Activated CD8-positive, alpha-beta memory T cell treated with anti-CD3 and anti-CD28 coated beads for 1 hour (primary cell): ENCODE measurements around the gene DNM3.
"Not testable (repeated sequence)": the region's sequence is repeated elsewhere in the genome, so short reads cannot be mapped to it uniquely, and the experiment has no call there.

Experiments used
- DNase-seq, 2 donors: peaks; one replicate each; pipeline ENCODE4 v3.0.0-alpha.2; 2020; ENCODE audit warnings: low read depth in 1 of 2; ENCODE audit errors: extremely low read depth in 1 of 2

The DNM3 gene

DNA sequence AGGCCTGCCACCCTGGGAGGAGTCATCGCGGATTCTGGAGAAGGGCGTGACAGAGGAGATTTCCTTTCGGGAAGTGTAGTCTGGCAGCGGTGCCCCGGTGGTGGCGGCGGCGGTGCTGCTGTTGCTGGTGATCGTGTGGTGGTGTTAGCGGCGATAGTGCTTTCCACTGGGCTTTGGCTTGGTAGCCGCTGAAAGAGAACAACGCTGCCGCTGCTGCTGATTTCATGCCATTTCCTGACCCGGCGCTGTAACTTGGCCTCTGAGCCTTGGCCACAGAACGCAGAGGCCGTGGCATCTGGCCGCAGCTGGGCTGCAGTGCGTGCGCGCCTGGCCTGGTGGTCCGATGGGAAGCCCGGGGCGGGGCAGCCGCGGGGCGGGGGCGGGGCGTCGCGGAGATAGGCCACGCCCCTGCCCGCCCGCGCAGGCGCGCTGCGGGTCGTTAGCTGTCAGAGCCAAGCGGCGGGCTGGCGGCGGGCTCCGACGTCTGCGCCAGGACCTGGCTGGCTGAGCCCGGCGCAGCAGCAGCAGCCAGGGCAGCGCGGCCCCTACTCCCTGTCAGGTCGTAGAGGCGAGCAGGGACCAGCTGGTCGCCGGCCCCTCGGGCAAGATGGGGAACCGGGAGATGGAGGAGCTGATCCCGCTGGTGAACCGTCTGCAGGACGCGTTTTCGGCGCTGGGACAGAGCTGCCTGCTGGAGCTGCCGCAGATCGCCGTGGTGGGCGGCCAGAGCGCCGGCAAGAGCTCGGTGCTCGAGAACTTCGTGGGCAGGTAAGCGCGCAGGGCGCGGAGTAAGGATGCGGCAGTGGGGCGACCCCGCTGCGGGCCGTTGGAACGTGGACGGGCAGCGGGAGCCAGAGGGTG is at the start of gene DNM3:
TSS of gene DNM3 (plus strand) at position 449 of the 861 bp plus-strand sequence. CDS start at position 608, 159 bp downstream.
- peak; percentile 22 to 71 for DNase-seq

DNA sequence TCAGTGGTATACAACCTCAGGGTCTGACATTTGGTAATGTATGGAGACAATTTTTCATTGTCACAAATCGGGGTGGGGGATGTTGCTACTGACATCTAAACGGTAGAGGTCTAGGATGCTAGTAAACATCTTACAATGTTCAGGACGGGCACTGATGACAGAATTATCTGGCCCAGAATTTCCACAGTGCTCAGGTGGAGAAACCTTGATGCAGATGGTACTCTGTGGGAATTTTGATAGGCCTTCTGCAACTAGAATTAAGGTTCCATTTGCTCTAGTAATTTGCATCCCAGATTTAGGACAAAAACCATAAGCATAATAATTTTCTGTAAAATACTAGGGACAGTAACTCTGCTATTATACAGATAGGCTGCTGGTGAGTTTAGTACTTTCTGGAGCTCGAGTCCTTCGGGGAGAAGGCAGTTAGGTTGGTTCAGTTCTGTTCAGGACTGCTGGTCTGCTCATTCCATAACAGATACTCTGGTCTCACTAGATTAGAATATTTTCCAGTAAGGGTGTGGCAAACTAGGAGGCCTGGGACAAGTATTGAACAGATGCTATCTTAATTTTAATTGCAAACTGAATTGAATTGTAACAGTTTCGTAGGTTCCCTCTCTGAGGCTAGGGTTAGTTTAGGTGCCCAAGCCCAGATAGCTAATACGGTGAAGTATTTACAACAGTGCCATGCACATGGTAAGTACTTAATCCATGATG is 48.5 kb upstream of the DNM3 start:
- no peak for DNase-seq

DNA sequence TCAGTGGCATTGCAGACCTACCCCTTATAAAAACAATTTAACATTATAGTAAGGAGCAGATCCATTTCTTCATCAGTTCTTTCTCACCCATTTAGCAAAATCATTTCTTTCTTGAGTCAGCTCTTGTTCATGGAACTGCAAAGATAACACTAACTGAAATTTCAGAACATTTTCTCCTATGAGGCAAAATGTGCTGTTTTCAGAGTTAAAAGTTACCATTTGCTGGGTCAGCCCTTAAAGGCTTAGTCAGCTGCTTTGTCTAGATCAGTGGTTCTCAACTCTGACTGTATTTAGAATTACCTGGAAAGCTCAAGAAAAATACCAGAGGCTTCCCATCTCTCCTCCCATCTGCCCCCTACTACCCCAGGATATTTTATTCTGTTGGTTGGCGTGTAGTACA is 47.7 kb upstream of the DNM3 start:
- DNase-seq, result no peak

DNA sequence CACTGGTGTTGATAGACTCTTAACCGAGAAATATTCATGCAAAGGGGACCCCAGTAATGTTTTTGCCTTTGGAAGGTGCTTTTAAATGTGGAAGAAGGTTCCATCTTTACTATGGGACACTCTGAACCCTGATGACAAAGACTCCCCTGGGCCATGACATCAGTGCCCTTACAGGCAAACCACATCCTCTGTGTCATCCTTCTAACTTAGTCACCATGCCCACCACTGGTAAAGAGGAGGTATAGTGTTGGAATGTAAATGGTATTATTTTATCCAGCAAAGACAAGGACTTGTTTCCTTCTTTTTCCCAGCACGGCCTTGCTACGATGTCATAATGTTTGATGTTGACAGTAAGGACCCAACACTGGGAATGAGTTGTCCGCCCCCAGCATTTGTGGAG is 47.2 kb upstream of the DNM3 start:
- DNase-seq, result no peak

DNA sequence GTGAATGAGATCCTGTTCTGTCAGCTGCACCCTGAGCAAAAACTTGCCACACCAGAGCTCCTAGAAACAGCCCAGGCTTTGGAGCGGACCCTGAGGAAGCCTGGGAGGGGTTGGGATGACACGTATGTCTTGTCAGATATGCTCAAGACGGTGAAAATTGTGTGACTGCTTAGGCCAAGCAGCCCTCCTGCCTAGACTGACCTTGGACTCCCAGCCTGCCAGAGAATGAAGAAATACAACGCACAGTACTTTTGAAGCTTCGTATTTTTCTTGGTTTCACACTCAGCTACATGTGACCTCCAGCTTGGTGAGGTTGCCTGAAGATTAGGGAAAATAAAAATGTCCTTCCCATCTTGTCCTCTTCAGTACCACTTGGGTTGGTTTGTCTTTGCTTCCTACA is 44.7 kb upstream of the DNM3 start:
- DNase-seq, result no peak

DNA sequence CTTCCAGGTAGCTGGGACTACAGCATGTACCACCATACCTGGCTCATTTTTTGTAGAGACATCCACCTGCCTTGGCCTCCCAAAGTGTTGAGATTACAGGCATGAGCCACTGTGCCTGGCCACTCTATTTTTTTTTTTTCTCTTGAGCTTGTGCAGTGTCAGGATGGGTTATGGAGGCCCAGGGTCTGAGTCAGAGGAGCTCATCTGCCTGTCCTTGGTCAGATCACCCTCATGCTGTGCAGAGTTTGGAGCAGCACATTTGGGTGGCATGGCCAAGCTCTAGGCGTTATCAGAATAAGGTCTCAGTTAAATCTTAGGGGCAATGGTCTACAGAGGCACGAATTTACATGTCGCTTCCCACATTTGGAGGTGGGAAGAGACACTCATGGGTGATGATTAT is 43.0 kb upstream of the DNM3 start:
- no peak for DNase-seq

DNA sequence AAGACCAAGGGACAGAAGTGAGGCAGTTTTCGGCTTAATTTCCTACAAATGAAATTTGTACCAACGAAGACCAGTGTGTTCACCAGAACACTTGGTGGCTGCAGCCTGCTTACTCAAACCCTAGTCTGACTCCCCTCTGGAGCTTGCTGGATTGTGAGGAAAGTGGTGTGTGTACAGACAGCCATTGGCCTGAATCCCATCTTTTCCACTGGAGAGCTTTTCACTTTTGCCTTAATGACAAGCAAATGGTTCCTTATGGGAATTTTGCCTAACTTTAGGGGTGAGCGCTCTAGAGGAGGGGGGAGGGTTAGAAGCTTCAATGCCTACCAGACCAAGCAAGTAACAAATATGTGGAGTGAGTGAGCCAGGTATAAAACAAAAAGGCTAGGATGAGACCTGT is 42.5 kb upstream of the DNM3 start:
- no peak for DNase-seq

DNA sequence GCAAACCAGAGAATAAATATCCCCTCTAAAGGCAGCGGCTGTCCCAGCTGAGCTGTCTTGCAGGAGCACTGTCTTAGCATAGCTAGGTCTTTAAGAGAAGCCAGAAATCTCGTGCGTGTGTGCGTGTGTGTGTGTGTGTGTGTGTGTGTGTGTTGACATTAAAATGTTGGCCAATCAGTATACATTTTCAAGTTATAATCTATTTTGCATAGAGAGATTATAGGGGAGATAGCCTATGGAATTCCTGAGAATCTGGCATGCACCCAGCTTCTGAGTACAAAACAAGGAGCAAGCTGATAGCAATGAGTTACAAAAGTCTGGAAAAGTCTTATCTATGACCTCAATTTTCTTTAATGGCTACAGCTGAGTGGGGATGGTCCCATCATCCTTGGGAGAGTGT is 42.1 kb upstream of the DNM3 start:
- DNase-seq, result no peak

DNA sequence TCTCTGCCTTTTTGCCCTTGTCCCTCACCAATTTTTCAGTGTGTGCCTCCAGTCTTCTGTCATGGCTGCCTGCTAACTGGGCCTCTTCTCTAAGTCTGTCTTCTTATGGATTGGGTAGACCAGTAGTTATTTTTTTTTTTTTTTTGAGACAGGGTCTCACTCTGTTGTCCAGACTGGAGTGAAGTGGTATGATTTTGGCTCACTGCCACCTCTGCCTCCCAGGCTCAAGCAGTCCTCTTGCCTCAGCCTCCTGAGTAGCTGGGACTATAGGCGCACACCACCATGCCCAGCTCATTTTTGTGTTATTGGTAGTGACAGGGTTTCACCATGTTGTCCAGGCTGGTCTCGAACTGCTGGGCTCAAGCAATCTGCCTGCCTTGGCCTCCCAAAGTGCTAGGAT is 41.6 kb upstream of the DNM3 start:
- DNase-seq, result not testable (repeated sequence)

DNA sequence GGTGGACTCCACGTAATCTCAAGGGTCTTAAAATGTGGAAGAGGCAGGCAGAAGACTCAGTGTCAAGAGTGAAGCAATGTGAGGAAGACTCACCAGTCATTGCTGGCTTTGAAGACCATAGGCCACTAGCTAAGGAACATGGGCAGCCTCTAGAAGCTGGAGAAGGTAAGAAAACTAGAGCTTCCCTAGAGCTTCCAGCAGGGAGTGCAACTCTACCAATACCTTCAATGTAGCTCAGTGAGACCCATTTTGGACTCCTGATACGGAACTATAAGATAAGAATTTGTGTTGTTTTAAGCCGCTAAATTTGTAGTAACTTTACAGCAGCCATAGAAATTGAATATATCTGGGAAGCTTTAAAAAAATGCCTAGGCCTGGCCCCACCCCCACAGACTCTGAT is 41.0 kb upstream of the DNM3 start:
- no peak for DNase-seq

DNA sequence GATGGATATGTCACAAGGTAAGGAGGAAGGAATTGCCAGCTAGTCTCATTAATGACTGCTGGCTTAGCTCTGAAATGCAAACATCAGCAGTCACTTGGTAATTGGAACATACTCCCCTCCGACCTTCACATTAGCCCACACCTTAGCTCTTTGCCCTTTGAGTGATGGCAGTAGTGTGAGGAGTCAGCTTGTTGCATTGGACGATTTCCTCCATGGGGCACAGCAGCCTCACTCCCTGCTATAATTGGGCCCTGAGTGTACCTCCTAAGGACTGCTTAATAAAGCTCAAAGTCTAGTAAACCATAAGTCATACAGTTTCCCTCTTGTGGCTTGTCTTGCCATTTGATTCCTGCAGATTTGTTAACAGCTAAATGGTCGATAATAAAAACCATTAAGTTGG is 40.4 kb upstream of the DNM3 start:
- DNase-seq, result no peak

DNA sequence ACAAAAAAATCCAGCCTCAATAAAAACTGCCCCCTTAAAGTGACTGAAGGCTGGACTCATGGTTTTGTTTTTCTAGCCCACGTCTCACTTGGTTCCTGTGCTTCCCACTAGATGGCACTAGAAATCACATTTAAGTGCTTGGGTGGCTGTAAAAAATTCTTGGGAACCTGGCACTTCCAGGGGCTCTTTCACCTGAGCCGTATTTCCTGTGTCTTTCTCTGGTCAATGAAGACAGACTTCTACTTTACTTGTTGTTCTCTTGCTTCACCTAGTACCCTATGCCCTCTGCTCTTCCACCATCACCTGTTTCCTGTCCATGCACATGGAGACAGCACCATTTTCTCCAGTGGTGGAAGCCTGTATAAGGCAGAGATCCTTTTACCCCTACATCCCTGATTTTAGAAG is 39.8 kb upstream of the DNM3 start:
- DNase-seq, result no peak

DNA sequence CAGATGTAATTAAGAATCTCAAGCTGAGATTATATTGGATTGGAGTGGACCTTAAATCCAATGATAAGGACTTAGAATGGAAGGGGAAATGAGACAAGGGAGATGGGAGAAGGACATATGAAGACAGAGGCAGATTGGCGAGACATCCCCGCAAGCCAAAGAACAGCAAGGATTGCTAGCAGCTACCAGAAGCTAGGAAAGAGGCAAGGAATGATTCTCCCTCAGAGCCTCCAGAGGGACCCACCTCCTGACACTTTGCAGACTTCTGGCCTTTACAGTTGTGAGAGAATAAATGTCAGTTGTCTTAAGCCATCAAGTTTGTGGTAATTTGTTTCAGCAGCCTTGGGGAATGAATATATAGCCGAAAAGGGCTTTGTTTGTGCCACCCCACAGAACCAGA is 39.1 kb upstream of the DNM3 start:
- DNase-seq, result no peak

DNA sequence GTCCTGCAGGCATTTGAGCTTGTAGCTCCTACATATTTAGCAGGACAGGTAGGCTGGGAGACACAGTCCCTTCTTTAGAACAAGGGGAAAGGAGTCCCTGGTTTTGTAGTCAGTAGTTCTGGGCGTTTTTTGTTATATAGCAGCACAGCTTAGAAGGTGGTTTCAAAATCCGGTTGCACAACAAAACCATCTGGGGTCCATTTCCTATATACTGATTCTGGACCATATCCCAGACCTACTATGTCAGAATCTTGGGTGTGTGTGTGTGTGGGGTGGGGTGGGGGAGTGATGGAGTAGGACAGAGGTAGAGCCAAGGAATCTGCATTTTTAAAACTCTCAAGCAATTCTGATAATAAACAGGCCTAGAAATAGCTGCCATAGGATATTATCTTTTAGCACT is 38.3 kb upstream of the DNM3 start:
- no peak for DNase-seq

DNA sequence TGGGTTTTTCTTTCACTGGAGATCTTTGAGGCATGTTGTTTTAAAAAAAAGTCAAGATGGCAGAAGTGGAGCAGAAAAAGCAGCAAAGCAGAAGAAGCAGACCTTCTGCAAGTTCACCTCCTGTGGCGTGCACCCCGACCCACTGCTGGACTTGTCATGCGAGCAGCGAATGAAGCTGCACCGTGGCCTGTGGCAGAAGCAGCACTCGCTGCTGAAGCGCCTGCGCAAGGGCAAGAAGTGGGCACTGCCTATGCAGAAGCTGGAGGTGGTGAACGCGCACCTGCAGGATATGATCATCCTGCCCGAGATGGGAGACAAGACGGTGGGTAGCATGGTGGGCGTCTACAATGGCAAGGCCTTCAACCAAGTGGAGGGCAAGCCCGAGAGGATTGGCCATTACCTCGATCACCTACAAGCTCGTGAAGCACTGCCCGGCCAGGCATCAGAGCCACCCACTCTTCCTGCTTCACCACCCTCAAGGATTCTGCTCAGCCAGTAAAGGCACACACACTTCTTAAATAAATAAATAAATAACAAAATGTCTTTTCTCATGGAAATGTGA is 37.8 kb upstream of the DNM3 start:
- no peak for DNase-seq

DNA sequence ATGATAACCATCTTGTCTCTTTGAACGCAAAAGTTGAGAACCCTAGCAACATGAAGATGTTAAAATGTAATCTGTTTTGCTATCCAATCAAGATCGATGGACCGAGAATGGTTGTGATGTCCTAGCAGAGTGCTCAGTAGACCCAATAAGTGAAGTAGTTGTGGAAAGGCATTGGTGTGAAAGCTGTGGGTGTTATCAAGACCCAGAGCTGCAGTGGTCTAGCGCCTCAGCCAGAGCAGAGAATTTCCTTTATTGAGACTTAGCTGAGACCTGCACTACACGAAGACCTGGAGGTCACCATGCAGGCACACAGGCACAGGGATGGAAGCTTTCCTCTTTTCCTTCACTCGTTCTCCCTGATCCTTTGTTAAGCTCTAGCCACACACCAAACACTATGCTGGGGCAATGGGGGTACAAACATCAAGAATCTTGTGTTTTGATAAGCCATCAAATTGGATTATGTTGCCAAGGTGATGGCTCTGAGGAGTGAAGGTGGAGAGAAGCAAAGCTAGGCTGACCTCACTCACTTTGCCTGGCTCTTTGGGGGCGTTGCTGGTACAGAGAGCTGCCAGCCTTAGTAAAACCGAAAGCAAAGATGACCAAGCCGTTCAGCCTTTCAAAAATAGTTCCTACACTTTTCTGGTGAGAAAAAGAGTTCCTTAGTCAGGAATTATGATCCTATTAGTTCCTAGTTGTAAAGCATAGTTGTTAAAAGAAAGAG is 35.7 kb upstream of the DNM3 start:
- no peak for DNase-seq

DNA sequence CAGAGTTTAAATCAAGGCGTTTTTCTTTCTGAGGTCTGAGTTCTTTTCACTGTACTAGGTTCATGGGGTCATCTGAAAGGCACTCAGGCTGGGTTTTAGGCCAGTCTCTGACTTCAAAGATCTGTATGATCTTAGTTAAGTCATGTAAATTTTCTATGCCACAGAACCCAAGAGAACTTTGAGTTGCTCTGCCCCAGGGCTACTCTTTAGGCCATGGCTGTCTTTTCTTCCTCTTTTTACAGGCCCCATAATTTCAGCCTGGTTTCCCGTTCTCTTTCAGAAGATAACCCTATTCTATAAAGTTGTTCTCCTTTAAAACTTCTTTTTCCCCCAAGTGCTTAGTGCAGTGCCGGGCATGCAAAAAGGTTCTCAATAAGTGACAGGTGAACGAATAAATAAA is 33.7 kb upstream of the DNM3 start:
- DNase-seq, result no peak

DNA sequence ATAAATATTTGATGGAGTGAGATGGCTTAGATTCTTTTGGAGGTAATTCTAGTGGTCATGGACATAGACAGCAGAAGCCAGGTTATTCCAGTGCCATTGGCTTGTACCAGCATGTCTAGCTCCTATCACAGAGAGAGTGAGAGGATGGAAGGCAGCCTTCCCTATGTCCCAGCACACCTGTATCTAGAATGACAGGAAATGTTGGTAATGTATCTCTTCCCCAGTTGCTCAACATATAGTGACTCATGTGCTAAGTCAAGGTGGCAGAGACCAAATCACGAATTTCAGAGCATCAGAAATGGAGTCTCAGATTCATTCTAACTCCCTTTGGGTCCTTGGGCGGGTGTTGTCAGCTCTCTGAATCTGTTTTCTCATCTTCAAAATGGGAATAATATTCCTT is 31.5 kb upstream of the DNM3 start:
- no peak for DNase-seq

DNA sequence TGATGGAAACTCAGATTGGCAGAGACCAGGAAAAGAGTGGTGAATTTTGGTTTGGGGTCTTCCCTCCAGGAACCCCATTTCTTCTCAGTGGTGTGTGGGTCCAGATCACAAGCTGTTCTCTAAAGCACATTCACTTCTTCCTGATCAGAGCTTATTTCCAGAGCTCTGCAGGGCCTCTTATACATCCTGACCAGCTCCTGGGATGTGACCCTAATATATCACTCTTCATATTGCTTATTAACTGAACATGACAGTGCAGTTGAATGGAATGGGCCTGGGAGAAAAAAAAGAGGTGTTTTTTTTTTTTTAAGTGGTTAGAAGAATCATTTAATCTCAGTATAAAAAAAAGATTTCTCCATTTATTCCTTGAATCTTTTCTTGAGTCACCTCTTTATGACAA is 29.6 kb upstream of the DNM3 start:
- DNase-seq, result no peak

DNA sequence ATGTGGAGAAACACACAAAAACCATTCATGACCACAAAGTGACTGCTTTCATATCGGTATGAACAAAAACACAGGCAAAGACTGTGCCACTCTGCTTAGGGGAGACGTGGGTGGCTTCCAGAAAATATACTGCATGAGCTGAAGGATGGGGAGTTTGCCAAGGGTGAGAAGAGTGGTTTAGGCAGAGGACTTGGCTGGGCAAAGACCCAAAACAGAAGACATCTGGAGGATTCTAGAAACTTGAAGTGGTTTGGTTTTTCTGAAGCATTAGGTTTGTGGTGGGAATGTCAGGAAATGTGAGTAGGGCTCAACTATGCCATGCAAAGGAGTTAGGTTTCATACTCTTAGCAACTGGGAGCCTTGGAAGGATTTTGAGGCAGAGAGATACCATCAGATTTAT is 26.6 kb upstream of the DNM3 start:
- no peak for DNase-seq

DNA sequence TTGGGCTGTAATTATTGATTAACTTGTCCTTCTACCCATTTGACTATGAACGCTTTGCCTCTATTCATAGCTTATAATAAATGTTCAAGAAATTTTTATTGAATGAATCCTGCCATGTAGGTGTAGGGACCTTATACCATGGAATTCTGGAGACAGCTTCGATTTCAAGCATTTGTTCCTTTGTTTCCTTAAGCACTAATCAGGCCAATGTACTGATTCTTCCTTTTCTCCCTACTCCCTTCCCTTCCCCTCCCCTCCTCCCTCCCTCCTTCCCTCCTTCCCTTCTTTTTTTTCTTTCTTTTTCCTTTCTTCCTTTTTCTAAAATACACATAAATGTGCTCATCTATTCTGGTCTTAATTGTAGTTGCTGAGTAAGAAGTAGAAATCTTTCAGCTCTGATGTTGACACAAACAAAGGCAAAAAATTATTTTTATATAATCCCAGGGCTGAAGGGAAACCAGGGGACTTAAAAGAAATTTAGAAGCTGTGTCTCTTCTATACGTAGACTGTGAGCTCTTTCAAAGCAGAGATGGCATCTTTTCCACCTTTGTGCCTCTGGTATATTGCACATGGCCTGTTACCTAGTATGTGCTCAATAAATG is 24.9 kb upstream of the DNM3 start:
- no peak for DNase-seq
